ENCODE data around the gene NPHP4.
"Not testable (repeated sequence)": the region's sequence is repeated elsewhere in the genome, so short reads cannot be mapped to it uniquely, and the experiment has no call there.

Gene NPHP4

DNA sequence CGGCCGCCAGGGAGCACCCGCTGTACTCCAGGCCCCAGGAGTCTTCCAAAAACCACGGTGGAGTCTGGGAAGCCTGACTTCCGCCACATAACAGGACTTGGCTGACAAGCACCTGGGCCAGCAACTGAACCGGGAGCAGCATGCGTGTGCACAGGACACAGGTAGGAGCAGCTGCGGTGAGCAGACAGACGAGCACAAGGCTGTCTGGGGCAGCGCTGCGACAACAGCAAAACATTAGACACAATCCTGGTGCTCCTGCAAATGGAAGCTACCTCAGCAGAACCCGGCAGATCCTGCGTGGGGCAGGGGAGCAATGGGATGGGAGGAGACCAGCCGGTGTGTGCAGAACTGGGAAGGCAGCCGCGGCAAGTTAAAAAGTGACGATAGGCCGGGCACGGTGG is 80.4 kb downstream of the NPHP4 start:
- DNase-seq (ENCODE audit: low spot score), result no peak

DNA sequence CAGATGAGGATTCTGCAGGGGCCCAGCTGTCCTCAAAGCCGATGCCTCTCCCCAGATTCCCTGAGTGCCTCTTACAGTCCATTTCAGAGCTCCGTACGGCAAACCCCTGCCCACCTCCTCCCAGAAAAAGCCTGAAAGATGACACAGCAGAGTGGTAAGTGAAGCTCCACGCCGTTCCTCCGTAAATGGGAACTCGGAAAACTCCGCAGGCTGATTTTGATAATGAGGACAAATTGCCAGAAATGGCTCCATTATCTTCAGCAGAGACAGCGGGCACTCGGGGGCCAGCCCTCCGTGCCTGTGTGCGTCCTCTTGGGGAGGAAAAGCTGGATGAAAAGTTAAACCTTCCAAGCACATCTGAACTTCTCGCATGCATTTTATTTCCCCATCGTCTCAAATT is 81.1 kb downstream of the NPHP4 start:
- DNase-seq (ENCODE audit: low spot score), result no peak

DNA sequence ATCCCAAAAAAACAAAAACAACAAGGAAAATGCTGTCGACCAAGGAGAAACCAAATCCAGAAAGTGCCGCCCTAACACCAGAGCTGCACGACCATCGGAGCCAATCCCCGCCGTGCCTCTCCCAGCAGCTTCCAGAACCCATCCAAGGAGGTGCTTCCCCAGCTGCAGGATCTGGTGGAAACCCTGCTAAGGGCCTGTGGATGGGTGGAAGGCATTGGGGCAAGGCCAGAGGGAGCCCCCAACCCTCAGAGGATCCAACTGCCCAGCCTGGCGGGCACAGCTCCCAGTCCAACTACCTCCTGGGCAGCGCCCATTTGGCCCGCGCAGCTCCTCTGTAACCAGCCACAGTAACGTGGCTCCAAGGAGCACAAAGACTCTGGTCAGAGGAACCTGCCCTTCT is 81.6 kb downstream of the NPHP4 start:
- DNase-seq (ENCODE audit: low spot score), result no peak

DNA sequence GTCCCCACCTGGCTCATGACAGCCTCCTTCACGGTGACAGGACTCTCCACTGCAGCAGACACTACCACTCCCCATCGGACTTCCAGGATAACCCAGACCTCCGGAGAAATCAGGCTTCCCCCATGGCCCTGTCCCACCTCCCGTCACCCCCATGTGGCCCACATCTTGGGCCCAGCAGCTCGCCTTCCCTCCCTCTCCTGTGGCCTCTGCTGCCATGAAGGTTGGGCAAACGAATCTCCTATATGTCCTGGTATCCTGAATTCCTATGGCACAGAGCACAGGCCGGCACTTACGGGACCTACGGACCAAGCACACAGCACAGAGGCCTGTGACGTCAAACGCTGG is 82.0 kb downstream of the NPHP4 start:
- DNase-seq (ENCODE audit: low spot score), result no peak

DNA sequence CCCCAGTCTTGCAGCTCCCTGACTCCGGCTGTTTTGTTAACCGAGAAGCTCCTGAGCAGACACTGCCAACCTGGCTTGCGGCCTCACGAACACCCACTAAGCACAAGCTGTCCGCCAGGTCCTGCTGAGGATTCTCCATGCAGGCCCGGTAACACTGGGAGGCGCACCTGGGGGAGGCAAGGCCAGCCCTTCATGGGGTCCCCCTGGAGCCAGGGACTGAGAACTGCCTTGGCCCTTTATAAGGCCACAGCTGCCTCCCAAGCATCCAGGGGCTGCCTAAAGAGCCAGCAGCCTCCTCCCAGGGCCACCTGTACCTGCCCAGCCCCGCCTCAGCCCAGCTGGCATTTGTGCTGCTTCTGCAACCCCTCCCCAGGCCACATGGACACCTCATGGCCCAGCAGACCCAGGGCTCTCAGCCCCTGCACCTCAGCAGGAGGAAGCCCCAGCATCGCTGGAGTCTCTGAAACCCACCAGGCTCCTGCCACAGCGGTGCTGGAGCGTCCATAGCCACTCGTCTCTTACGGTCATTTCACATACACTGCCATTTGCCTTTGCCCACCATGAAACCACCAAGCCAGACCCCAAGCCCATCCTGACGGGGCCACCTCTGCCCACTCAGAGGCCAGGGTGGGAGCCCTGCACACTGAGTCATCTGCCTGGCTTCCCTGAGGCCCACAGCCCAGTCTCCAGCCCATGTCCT is 82.5 kb downstream of the NPHP4 start:
- no peak for DNase-seq (ENCODE audit: low spot score)

DNA sequence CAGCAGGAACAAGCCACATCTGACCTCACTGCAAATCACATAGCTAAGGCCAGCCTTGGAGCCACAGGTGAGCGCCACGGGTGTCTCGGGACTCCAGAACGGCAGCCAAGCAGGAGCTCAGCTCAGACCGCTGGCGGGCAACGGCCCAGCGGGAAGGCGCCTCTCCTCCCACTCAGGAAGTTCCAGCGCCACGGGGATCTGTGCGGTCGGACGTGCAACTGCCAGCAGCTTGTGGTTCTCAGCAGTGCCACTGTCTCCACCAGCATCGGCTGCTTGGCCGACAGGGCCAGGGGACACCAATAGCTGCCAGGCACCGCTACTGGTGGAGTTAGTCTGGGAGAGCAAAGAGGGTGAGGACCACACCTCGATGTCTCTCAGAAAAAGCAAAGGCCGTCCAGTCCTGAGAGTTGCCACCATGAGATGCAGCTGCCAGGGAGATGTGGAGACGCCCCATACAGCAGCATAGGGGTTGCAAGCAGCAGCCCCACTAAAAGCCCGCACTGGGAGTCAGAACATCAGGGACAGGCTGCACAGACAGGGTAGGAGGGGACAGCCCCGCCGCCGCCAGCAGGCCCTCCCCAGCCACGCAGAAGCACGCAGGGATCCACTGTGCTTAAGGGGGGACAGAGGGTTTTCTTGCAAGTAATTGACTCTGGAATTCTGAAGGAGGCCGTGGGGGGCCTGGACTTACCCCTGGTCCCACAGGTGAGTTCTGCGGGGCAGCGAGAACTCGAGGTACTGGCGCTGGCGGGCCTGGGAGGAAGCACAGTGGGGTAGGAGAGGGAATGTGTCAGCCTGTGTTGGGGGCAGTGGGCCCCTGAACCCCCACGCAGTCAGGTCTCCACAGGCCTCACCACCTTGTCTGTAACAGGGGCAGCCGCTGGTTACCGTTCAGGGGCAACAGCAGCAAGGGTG is 83.5 kb downstream of the NPHP4 start:
- no peak for DNase-seq (ENCODE audit: low spot score)

DNA sequence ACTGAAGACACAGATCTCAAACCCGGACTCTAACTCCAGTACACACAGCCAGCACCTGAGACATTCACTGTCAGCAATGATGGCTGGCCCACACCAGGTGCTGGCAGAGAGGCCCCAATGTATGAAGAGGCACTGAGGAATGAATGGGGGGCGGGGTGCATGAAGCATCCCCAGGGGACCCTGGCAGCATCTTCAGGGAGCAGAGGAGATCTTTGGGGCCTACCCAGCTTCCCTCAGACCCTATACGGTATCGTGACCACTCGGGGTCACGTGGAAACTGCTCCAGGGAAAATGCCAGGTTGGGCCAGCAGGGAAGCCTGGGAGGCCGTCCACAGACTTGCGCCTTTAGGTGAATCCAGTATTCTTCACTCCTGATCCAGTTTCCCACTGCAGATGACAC is 84.3 kb downstream of the NPHP4 start:
- no peak for DNase-seq (ENCODE audit: low spot score)

DNA sequence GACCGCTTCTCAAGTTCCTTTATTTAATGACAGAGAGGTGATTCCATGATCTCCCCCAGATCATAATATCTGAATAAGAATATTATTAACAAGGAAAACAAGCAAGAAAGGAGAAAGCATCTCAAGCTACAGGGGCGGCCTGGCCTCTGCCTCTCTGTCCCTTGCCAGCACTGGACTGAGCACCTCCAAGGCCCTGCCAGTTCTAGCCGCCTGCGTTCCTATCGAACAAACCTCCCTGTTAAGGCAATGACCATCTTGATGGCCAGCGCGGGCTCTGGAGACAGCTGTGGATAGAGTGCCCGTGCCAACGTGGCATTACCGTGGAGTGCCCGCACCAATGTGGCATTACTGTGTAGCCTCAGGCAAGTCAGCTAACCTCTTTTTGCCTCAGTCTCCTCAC is 84.8 kb downstream of the NPHP4 start:
- no peak for DNase-seq (ENCODE audit: low spot score)

DNA sequence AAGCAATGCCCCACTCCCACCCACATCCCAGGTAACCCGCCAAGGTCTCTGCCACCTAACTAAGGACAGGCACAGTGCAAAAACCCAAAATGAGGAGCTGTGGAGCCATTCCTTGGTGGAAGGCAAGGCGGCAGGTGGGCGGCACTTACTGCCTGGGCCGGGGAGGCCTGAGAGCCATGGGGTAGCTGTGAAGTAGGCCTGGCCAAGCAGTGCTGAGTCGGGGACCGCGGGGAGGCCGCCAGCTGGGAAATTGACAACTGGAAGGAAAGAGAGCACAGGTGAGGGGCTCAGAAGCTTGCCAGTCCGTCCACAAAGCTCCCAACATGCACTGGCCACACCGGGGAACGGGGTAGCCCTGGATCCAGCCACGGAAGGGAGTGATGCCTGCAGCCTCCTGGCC is 85.3 kb downstream of the NPHP4 start:
- DNase-seq (ENCODE audit: low spot score), result no peak

DNA sequence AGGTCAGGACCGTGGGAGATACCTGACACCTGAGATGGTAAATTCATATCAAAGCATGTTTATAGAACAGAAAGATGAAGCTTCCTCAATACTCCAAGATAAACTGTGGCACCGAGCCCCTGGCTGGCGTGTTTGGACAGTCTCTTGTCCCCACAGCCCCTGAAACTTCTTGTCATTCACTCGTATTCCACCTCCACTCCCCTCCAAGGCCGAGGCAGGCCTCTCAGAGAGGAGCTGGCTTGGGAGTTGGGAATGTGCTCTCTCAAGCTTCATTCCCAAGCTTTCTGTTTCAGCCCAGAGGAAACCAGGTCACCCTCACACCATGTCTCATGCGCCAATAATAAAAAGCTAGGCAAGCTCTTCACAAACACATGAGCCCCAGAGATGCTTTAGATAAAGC is 86.1 kb downstream of the NPHP4 start:
- no peak for DNase-seq (ENCODE audit: low spot score)

DNA sequence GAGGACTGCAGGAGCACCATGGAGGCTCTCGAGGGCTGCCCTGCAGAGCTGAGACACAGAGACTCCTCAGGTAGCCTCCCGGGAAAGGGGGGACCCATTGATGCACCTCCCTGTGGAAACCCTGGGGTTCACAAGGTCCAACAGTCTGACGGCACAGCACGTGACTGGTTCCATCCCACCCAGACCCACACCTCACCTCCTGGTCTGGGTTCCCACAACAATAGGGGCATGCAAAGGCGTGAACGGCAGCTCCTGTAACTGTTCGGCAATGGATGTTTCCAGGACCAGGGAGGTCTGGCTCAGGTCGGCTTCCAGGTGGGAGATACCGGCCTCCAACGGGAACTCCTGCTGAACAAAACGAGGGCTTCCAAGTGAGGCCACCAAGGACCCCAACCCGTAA is 86.8 kb downstream of the NPHP4 start:
- DNase-seq (ENCODE audit: low spot score), result no peak

DNA sequence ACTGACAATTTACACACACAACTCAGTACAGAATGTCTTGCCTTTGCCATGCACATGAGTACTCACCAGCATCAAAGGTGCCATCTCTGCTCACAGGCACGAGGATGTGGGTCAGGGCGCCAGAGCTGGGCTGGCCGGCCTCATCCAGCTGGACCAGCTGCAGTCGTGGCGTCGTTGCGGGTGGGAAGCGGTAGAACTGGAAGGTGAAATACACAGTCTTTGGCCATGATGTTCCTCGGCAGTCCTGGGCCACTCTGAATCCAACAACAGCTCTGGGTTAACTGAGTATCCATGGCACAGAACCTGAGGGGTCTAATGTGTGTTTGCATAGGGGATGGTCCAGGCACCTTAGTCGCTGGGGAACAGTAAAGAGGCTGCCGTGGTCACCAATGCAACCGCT is 87.7 kb downstream of the NPHP4 start:
- no peak for DNase-seq (ENCODE audit: low spot score)

DNA sequence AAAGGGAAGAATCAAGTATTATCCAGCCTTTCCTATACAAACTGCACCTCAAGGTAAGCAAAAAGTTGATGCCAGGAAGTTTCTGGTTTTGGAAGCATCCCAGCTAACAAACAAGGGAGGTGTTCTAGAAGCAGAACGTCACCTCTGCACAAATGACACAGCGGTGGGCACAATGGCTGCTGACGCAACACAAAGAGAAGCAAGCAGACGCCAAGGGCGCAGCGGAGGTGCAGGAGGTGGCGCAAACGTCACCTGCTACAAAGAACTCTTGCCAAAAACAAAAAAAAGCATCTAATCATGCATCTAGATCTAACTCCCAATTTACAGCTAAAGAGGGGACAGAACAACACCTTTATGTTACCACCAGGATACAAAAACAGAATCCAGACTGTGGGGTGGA is 88.5 kb downstream of the NPHP4 start:
- DNase-seq (ENCODE audit: low spot score), result no peak

DNA sequence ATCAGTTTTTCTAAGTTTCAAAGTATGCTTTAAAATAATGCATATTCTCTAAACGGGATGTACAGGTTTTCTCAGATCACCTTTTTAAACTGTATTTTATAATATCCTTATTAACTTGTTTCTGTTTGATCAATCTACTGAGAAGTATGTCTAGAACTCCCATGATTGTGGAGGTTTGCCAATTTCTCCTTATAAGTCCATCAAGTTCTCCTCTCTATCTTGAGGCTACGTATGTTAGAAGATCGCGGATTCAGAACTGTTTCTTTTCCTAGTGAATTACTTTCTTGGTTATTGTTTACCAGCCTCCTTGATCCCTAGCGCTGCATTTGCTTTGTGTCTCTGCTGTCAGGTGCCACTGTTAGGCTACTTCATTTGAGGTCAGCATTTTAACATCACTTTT is 89.2 kb downstream of the NPHP4 start:
- no peak for DNase-seq (ENCODE audit: low spot score)

DNA sequence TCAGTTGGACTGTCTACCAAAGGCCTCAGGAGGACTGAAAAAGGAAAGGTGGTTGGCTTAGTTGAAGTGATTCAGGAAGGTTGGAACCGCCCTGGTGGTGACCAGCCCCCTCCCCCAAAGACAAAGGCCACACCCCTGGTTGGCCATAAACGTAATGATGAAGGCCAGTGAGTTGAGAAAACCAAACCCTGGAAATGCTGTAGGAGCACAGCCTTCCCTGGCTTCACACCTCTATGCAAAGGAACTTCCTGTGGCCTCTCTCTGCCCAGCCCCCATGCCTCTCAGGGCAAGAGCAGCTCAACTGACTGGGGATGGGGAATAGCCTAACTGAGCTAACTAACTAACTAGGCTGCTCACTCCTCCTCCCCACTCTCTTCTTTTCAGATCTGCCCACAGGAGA is 90.4 kb downstream of the NPHP4 start:
- DNase-seq (ENCODE audit: low spot score), result no peak

DNA sequence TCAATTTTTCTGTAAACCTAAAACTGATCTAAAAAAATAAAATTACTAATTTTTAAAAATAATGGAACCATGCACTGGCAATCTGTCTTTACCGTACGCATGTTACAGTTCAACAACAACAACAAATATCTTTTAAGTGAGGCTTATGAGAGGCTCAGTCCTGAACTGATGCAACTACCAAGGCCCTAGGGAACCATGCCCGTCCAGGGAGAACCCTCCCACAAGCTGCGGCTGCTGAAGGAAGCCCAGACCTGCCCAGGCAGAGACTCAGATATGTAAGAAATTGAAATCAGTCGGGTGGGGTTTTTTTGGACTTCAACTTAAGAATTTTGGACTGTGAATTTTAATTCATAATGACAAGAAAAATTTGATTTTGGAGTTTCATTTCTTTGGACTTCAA is 91.1 kb downstream of the NPHP4 start:
- no peak for DNase-seq (ENCODE audit: low spot score)

DNA sequence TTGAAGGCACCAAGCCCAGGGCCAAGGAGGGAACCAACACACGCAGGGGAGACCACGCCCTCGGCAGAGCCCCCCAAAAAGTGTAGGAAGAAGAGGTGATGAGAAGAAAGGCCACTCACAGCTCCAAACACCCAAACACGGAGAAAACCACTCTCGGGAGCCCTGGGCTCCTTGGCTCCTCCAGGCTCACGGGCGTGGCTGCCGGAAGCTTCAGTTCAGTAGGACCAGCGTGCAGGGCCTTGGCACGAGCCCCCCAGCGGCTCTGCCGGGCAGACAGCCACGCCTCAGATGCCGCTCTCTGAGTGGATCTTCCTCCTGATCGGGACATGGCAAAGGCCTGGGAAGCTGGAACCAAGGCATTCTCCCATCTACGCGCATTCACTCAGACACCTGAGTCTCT is 94.0 kb downstream of the NPHP4 start:
- no peak for DNase-seq (ENCODE audit: low spot score)

DNA sequence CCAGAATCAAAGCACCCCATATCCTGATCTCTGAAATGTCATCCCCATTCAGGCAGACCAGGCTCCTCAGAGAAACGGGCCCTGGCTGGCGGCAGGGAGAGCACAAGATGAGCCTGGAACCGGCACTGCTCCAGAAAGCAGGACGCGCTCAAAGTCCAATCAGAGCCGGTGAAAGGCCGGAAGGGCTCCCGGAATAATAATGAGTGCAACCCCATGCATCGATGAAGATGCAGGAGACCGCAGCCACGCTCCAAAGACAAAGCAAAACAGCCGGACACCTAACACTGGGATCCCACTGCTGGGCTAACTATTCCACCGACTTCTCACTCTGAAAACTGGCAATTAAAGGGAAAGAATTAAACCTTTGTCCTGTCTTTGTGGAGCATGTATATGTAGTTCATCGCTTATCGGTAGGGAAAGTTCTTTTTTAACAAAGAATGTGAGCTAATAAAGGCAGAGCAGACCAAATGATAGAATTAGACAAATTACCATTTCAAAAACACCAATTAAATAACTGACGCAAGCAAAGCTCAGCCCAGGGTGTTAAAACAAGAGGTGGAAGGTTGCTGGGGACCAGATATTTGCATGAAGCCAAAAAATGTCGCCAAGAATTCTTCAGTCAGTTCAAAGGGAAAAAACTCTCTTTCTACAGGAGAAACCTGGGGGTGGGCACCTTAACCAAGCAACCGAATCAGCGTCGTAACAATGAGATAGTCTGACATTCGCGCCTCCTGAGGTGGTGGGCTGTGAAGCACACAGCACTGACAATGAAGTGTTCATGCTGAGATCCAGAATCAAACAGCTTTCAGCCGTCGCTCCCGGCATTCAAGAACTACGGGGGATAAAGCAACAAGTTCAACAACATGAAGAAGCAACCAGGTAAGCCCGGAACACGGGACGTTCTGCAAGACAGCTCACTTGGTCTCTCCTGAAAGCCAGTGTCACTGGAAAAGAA is 95.2 kb downstream of the NPHP4 start:
- no peak for DNase-seq (ENCODE audit: low spot score)

DNA sequence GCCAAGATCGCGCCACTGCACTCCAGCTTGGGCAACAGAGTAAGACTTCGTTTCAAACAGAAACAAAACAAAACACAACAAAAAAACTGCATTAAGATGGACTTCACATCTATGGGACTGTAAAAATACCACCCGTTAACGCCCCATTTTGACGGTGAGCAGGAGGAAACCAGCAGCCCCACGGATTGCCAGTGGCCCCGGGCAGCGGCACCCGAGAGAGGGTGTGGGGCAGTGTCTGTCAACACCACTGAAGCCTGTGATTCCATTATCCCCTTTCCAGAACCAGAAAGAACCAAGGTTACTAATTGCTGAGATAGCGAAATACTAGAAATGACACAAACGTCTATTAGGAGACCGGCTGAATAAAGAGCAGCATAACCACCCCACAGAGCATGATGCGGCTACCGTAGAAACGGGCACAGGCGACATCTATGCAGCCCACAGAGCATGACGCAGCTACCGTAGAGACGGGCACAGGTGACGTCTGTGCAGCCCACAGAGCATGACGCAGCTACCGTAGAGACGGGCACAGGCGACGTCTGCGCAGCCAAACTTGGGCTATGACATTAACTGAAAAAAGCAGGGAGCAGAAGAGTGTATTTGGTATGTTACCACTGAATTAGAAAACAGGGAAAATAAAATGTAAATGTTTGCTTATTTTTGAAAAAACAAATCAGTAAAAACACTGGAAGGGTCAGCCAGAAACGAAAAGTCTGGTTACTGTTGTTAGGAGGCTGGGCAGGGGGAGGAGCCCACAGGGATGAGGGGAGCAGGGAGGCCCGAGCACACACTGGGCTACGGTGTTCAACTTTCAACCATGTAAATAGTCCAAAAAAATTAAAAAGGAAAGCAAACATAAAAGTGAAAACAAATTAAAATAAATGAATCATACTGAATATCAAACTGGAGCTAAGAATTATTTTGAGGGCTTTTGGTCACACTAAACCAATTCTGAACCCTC is 96.5 kb downstream of the NPHP4 start:
- DNase-seq (ENCODE audit: low spot score), result no peak

DNA sequence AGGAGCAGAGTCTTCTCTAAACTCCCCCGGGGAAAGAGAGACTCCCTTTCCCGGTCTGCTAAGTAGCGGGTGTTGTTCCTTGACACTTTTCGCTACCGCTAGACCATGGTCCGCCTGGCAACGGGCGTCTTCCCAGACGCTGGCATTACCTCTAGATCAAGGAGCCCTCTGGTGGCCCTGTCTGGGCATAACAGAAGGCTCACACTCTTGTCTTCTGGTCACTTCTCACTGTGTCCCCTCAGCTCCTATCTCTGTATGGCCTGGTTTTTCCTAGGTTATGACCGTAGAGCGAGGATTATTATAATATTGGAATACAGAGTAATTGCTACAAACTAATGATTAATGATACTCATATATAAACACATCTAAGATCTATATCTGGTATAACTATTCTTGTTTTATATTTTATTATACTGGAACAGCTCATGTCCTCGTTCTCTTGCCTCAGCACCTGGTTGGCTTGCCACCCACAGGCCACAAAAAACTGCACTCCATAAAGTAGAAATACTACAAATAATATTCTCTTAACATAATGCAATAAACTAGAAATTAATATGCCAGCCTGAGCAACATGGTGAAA is 98.4 kb downstream of the NPHP4 start:
- not testable (repeated sequence) for DNase-seq (ENCODE audit: low spot score)

DNA sequence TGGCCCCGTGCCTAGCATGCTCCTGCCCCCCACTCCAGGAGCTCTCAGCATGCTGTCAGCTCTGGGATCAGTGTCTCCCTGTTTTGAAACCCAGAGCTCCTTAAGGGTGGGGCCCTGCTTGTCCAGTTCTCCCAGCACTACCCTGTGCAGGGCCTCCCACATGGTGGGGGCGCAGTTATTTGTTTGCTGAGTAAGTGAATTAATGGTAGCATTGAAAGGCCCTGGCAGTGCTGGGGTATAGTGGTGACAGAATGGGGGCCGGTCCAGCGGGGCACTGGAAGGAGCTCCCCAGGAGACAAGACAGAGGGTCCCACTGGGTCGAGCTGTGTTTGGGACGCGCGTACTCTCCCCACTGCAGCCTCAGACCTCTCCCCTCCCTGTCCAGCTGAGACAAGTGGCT is 99.9 kb downstream of the NPHP4 start:
- DNase-seq (ENCODE audit: low spot score), result no peak

Data from CD4-positive, alpha-beta T cell treated with Interleukin-15 for 4 hours (primary cell).